Embryonic facial prominence (tissue), 1 donor: ENCODE measurements around the gene LSG1.

ENCODE experiments used
- DNase-seq: peaks from one replicate; pipeline ENCODE4 v3.0.0-alpha.2; 2016; ENCODE audit errors: extremely low spot score

Gene LSG1

GRCh38 chr3:194687638-194688199, 15.7 kb upstream of the LSG1 start:
- no peak for DNase-seq

GRCh38 chr3:194686816-194687637, 15.0 kb upstream of the LSG1 start:
- no peak for DNase-seq

- no peak for DNase-seq
These were observed 14.4 kb upstream of the LSG1 start for GRCh38 chr3:194686414-194686815.

- DNase-seq, result peak; percentile 73
These were observed 13.9 kb upstream of the LSG1 start, which contains the start of gene FAM43A for GRCh38 chr3:194685718-194686413. TSS of gene FAM43A (plus strand) at chr3:194685883. CDS start at chr3:194686827, 944 bp downstream.

GRCh38 chr3:194685065-194685717, 13.2 kb upstream of the LSG1 start:
- no peak for DNase-seq

- DNase-seq, result no peak
These were observed 11.4 kb upstream of the LSG1 start for GRCh38 chr3:194683380-194683779.

GRCh38 chr3:194682694-194683310, 10.8 kb upstream of the LSG1 start:
- DNase-seq, result peak; percentile 78

- no peak for DNase-seq
These were observed 10.2 kb upstream of the LSG1 start for GRCh38 chr3:194682189-194682693.

- DNase-seq, result no peak
These were observed 9.1 kb upstream of the LSG1 start for GRCh38 chr3:194680888-194681615.

GRCh38 chr3:194676471-194676870, 4.5 kb upstream of the LSG1 start:
- no peak for DNase-seq

GRCh38 chr3:194675680-194676079, 3.7 kb upstream of the LSG1 start:
- DNase-seq, result no peak

- DNase-seq, result no peak
These were observed 3.2 kb upstream of the LSG1 start for GRCh38 chr3:194675081-194675640.

- no peak for DNase-seq
These were observed 1.8 kb upstream of the LSG1 start for GRCh38 chr3:194673761-194674160.

- DNase-seq, result no peak
These were observed 885 bp upstream of the LSG1 start for GRCh38 chr3:194672876-194673275.

- DNase-seq, result no peak
These were observed 486 bp downstream of the LSG1 start for GRCh38 chr3:194671511-194671899.

- DNase-seq, result no peak
These were observed 4.6 kb downstream of the LSG1 start for GRCh38 chr3:194667363-194667762.

- DNase-seq, result no peak
These were observed 7.1 kb downstream of the LSG1 start for GRCh38 chr3:194664857-194665256.

- no peak for DNase-seq
These were observed 10.0 kb downstream of the LSG1 start for GRCh38 chr3:194661946-194662345.

- DNase-seq, result no peak
These were observed 10.6 kb downstream of the LSG1 start for GRCh38 chr3:194661374-194661773.

- no peak for DNase-seq
These were observed 12.2 kb downstream of the LSG1 start for GRCh38 chr3:194659778-194660177.
